ENCODE results near the gene NCKAP5.

DNA sequence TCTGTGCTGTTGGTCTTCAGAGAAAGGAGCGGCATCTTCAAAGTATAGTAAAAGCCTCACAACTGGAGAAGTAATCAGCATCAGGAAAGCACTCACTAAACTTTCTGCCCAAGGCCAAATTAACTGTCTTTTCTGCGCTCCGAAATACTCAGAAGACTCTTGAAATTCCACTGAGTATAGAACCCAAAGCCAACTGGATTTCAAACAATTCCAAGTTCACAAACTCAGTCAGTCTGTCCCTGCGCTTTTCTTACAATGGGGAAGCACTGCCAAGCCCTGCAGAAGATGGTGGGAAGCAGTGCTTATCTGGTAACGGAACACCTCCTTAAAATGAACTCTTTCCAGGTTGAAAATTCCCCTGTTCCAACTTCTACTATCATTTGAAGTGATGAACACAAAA lies 193.5 kb downstream of the NCKAP5 start:
- TF ChIP-seq ZNF274 (CRISPR knock-in tag; IDR thresholded peaks at IDR 0.05) (no peak), EZH2 (conservative IDR thresholded peaks at IDR 0.05; ENCODE audit: low read depth, low read length) (no peak), ZNF672 (CRISPR knock-in tag; IDR thresholded peaks at IDR 0.05) (no peak), YY1 (IDR thresholded peaks at IDR 0.05; ENCODE audit: insufficient read depth, insufficient replicate concordance, low read depth, low read length) (no peak), NFRKB (IDR thresholded peaks at IDR 0.05) (no peak), FOSL2 (CRISPR knock-in tag; IDR thresholded peaks at IDR 0.05) (no peak), TOE1 (CRISPR knock-in tag; IDR thresholded peaks at IDR 0.05) (no peak), ATF3 (CRISPR knock-in tag; IDR thresholded peaks at IDR 0.05) (no peak)
- TF ChIP-seq, protein P1, sequence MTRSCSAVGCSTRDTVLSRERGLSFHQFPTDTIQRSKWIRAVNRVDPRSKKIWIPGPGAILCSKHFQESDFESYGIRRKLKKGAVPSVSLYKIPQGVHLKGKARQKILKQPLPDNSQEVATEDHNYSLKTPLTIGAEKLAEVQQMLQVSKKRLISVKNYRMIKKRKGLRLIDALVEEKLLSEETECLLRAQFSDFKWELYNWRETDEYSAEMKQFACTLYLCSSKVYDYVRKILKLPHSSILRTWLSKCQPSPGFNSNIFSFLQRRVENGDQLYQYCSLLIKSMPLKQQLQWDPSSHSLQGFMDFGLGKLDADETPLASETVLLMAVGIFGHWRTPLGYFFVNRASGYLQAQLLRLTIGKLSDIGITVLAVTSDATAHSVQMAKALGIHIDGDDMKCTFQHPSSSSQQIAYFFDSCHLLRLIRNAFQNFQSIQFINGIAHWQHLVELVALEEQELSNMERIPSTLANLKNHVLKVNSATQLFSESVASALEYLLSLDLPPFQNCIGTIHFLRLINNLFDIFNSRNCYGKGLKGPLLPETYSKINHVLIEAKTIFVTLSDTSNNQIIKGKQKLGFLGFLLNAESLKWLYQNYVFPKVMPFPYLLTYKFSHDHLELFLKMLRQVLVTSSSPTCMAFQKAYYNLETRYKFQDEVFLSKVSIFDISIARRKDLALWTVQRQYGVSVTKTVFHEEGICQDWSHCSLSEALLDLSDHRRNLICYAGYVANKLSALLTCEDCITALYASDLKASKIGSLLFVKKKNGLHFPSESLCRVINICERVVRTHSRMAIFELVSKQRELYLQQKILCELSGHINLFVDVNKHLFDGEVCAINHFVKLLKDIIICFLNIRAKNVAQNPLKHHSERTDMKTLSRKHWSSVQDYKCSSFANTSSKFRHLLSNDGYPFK (CRISPR knock-in tag; IDR thresholded peaks at IDR 0.05; ENCODE audit: borderline replicate concordance), result no peak
- TF ChIP-seq, protein P2, sequence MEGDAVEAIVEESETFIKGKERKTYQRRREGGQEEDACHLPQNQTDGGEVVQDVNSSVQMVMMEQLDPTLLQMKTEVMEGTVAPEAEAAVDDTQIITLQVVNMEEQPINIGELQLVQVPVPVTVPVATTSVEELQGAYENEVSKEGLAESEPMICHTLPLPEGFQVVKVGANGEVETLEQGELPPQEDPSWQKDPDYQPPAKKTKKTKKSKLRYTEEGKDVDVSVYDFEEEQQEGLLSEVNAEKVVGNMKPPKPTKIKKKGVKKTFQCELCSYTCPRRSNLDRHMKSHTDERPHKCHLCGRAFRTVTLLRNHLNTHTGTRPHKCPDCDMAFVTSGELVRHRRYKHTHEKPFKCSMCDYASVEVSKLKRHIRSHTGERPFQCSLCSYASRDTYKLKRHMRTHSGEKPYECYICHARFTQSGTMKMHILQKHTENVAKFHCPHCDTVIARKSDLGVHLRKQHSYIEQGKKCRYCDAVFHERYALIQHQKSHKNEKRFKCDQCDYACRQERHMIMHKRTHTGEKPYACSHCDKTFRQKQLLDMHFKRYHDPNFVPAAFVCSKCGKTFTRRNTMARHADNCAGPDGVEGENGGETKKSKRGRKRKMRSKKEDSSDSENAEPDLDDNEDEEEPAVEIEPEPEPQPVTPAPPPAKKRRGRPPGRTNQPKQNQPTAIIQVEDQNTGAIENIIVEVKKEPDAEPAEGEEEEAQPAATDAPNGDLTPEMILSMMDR (CRISPR knock-in tag; IDR thresholded peaks at IDR 0.05), result no peak

Data from HepG2 (cell line).